ENCODE measurements around the gene USP48. TPM values are rescaled to one million over a fixed set of nuclear protein-coding genes. Genes with fewer than 3 reads are reported as not detected.

The USP48 gene
- total and polyA plus RNA-seq, 2 donors (not counting 1 experiment from before 2014, with no cell fraction given) = 34.1 to 45.6 TPM

DNA sequence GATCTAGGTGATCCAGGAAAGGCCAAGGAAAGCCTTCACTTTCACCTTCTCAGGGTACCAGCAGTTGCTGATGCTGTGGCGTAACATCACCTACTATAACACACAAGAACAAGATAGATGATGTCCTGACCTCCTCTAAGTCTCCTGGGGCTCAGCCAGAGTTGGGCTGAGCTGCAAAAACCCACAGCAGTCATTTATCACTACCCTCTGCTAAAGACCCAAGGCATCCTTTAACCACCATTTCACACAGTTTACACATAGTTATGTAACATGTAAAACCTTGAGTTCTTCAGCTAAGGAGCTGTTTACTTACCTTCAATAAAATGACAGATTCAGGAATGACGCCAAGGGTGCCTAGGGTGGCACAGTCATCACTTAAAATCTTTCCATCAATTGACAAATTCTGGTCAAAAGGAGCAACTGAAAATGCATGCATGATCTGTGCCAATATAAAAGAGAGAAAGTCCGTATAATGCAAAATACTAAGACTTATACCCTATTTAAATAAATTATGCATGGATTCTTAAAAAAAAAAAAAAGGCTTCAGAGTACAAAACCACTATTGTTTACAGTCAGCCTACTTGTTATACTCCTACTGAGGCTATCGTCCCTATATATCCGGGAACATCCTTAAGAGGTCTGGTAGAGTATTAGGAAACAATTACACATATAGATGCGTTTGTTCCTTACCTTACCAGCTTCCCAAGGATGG lies 93.1 kb downstream of the USP48 start:
- no peak overlapping the region for H3K9ac ChIP-seq (ENCODE audit: insufficient read depth, low read length)
- H3K27me3 ChIP-seq (ENCODE audit: control insufficient read depth, insufficient read depth, low read length) = no peaks in the 10 kb centered on the region
- H3K79me2 ChIP-seq (ENCODE audit: control insufficient read depth, insufficient read depth, low read length) = no peaks in the 10 kb centered on the region
- peaks cover 4% of the 10 kb centered on the region for H3K36me3 ChIP-seq (ENCODE audit: control insufficient read depth, insufficient read depth, low read length)
- H2AFZ ChIP-seq (ENCODE audit: low read length) = no peak overlapping the region
- no peak overlapping the region for H3K27ac ChIP-seq (ENCODE audit: insufficient read depth, low read length)
- no peaks in the 10 kb centered on the region for H3K4me1 ChIP-seq (ENCODE audit: control insufficient read depth, extremely low read depth, insufficient read depth, low read length)
- no peaks in the 10 kb centered on the region for H4K20me1 ChIP-seq (ENCODE audit: control insufficient read depth, extremely low read depth, insufficient read depth, low read length)
- TF ChIP-seq, protein P1, sequence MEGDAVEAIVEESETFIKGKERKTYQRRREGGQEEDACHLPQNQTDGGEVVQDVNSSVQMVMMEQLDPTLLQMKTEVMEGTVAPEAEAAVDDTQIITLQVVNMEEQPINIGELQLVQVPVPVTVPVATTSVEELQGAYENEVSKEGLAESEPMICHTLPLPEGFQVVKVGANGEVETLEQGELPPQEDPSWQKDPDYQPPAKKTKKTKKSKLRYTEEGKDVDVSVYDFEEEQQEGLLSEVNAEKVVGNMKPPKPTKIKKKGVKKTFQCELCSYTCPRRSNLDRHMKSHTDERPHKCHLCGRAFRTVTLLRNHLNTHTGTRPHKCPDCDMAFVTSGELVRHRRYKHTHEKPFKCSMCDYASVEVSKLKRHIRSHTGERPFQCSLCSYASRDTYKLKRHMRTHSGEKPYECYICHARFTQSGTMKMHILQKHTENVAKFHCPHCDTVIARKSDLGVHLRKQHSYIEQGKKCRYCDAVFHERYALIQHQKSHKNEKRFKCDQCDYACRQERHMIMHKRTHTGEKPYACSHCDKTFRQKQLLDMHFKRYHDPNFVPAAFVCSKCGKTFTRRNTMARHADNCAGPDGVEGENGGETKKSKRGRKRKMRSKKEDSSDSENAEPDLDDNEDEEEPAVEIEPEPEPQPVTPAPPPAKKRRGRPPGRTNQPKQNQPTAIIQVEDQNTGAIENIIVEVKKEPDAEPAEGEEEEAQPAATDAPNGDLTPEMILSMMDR (conservative IDR thresholded peaks at IDR 0.05 in 1 of 2, IDR thresholded peaks at IDR 0.05 in 1 of 2; ENCODE audit: low read depth in 1 of 2, low read length in 2 of 2) = no peak
- TF ChIP-seq EZH2 (IDR thresholded peaks at IDR 0.05; ENCODE audit: low read length, missing control alignments) = no peak
- no peak overlapping the region for H3K4me3 ChIP-seq (replicated peaks in 1 of 4; ENCODE audit: control extremely low read depth in 1 of 4, insufficient read depth in 1 of 4, low read depth in 3 of 4, low read length in 4 of 4)
- peak in 1 of 2 donors; percentile 61 for DNase-seq (ENCODE audit: low read depth in 2 of 2)
- H3K4me2 ChIP-seq (ENCODE audit: extremely low read depth, insufficient read depth, low read length) = no peak overlapping the region
- H3K9me3 ChIP-seq (ENCODE audit: control insufficient read depth, insufficient read depth, low read depth, low read length) = no peaks in the 10 kb centered on the region

DNA sequence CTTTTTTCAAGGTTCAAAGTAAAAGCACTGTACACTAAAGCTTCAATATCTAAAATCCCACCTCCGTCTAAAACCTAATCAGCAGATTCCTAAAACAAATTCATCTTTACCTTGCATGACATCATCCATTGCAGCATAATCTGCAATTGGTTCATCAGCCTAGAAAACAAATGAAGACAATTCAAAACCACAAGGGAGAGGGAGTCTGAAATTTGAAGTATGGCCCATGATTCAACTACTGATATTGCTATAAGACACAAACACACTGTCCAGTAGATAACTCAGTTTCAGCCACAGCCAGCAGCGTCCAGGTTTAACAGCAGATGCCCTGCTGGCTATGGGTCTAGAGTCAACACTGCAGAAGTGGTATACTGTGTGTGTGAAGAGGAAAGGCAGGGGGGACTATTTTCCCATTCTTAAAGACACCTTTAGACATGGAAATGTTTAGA lies 95.8 kb downstream of the USP48 start:
- H3K36me3 ChIP-seq (ENCODE audit: control insufficient read depth, insufficient read depth, low read length) = no peaks in the 10 kb centered on the region

DNA sequence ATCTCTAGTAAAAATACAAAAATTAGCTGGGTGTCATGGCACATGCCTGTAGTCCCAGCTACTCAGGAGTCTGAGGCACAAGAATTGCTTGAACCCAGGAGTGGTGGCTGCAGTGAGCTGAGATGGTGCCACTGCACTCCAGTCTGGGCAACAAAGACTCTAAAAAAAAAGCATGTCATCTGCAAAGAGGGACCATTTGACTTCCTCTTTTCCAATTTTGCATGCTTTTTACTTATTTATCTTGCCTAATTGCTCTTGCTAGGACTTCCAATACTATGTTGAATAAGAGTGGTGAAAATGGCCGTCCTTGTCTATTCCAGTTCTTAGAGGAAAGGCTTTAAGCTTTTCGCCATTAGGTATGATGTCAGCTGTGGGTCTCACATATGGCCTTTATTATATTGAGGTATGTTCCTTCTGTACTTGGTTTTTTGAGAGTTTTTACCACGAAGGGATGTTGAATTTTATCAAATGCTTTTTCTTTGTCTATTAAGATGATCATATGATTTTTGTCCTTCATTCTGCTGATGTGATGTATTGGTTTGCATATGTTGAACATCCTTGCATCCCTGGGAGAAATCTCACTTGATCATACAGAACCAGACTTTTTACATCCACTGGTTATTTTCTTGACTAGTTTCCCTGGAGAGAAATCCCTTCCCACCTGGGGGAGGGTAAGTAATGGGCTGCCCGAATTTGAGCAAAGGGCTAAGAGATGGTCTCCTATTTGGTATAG lies 96.8 kb downstream of the USP48 start:
- no peaks in the 10 kb centered on the region for H3K4me1 ChIP-seq (ENCODE audit: control insufficient read depth, extremely low read depth, insufficient read depth, low read length)
- H3K27me3 ChIP-seq (ENCODE audit: control insufficient read depth, insufficient read depth, low read length) = no peaks in the 10 kb centered on the region
- no peak overlapping the region for H3K4me3 ChIP-seq (replicated peaks in 1 of 4; ENCODE audit: control extremely low read depth in 1 of 4, insufficient read depth in 1 of 4, low read depth in 3 of 4, low read length in 4 of 4)
- no peak overlapping the region for H3K4me2 ChIP-seq (ENCODE audit: extremely low read depth, insufficient read depth, low read length)
- H3K79me2 ChIP-seq (ENCODE audit: control insufficient read depth, insufficient read depth, low read length) = no peaks in the 10 kb centered on the region
- no peak for TF ChIP-seq EZH2 (IDR thresholded peaks at IDR 0.05; ENCODE audit: low read length, missing control alignments)
- TF ChIP-seq, protein P1 (conservative IDR thresholded peaks at IDR 0.05 in 1 of 2, IDR thresholded peaks at IDR 0.05 in 1 of 2; ENCODE audit: low read depth in 1 of 2, low read length in 2 of 2) = no peak
- no peak overlapping the region for H3K9ac ChIP-seq (ENCODE audit: insufficient read depth, low read length)
- H3K9me3 ChIP-seq (ENCODE audit: control insufficient read depth, insufficient read depth, low read depth, low read length) = no peaks in the 10 kb centered on the region
- DNase-seq (ENCODE audit: low read depth in 2 of 2) = no peak
- H2AFZ ChIP-seq (ENCODE audit: low read length) = no peak overlapping the region
- no peaks in the 10 kb centered on the region for H4K20me1 ChIP-seq (ENCODE audit: control insufficient read depth, extremely low read depth, insufficient read depth, low read length)
- no peak overlapping the region for H3K27ac ChIP-seq (ENCODE audit: insufficient read depth, low read length)
- no peaks in the 10 kb centered on the region for H3K36me3 ChIP-seq (ENCODE audit: control insufficient read depth, insufficient read depth, low read length)

More for the DNA sequence above, 95.8 kb downstream of the USP48 start:
- Histone ChIP-seq H3K4me3 (replicated peaks in 1 of 4; ENCODE audit: control extremely low read depth in 1 of 4, insufficient read depth in 1 of 4, low read depth in 3 of 4, low read length in 4 of 4) (no peak overlapping the region), H3K27ac (ENCODE audit: insufficient read depth, low read length) (no peak overlapping the region), H3K9ac (ENCODE audit: insufficient read depth, low read length) (no peak overlapping the region), H4K20me1 (ENCODE audit: control insufficient read depth, extremely low read depth, insufficient read depth, low read length) (no peaks in the 10 kb centered on the region), H3K9me3 (ENCODE audit: control insufficient read depth, insufficient read depth, low read depth, low read length) (no peaks in the 10 kb centered on the region), H3K4me2 (ENCODE audit: extremely low read depth, insufficient read depth, low read length) (no peak overlapping the region), H3K27me3 (ENCODE audit: control insufficient read depth, insufficient read depth, low read length) (no peaks in the 10 kb centered on the region), H2AFZ (ENCODE audit: low read length) (no peak overlapping the region), H3K4me1 (ENCODE audit: control insufficient read depth, extremely low read depth, insufficient read depth, low read length) (no peaks in the 10 kb centered on the region), H3K79me2 (ENCODE audit: control insufficient read depth, insufficient read depth, low read length) (no peaks in the 10 kb centered on the region)
- DNase-seq (ENCODE audit: low read depth in 2 of 2) = peak in 1 of 2 donors; percentile 32
- no peak for TF ChIP-seq EZH2 (IDR thresholded peaks at IDR 0.05; ENCODE audit: low read length, missing control alignments)
- TF ChIP-seq, protein P1 (conservative IDR thresholded peaks at IDR 0.05 in 1 of 2, IDR thresholded peaks at IDR 0.05 in 1 of 2; ENCODE audit: low read depth in 1 of 2, low read length in 2 of 2) = no peak
